Caco-2 (cell line): ENCODE data around the gene CEP20. TPM values are rescaled to one million over a fixed set of nuclear protein-coding genes. Genes with fewer than 3 reads are reported as not detected.

Experiments used
- BruUV-seq: library from RNA; stranded (reverse); fragments of 400-500 nt; replicated peaks from 2 replicates; lab custom pipeline; 2021; lab: Mats Ljungman, UMichigan
- CTCF ChIA-PET: fragments of 300-600 bp; sonication (Branson Sonifier 250); formaldehyde crosslinking; loops from one replicate; lab custom pipeline; 2022; ENCODE audit warnings: antibody characterized with exemption; lab: Charles Lee
- POLR2A ChIA-PET: fragments of 300-600 bp; sonication (Branson Sonifier 250); formaldehyde crosslinking; loops from one replicate; lab custom pipeline; 2022; ENCODE audit warnings: antibody characterized with exemption; lab: Charles Lee
- DNase-seq, 2 experiments: peaks; one replicate each; pipeline versions ENCODE4 v3.0.0 to v3.0.0-alpha.2; 2020 to 2022
- H3K27me3 ChIP-seq: replicated peaks from 2 replicates; pipeline ENCODE4 v1.6.0; 2011; ENCODE audit warnings: low read length; ENCODE audit not compliant: control insufficient read depth, insufficient read depth
- H3K36me3 ChIP-seq: 2 replicates; pipeline ENCODE4 v1.5.1; 2011; ENCODE audit warnings: low read length; ENCODE audit not compliant: control insufficient read depth, insufficient read depth
- H3K4me1 ChIP-seq: fragments of 250-450 bp; sonication (Bioruptor Pico); 2 replicates; pipeline ENCODE4 v1.5.1; 2020; ENCODE audit warnings: mild to moderate bottlenecking
- H3K4me3 ChIP-seq: 2 replicates; pipeline ENCODE4 v1.5.1; 2011; ENCODE audit warnings: low read depth, mild to moderate bottlenecking, control low read depth, low read length
- H3K9me3 ChIP-seq: fragments of 250-450 bp; sonication (Bioruptor Pico); 2 replicates; pipeline ENCODE4 v1.5.1; 2020; ENCODE audit warnings: mild to moderate bottlenecking, moderate library complexity
- H3K27ac Mint-ChIP-seq: one replicate; pipeline ENCODE4 v1.8.0; 2022; ENCODE audit warnings: mixed read lengths; ENCODE audit not compliant: unreplicated experiment
- H3K27me3 Mint-ChIP-seq: one replicate; pipeline ENCODE4 v1.8.0; 2022; ENCODE audit warnings: mixed read lengths; ENCODE audit not compliant: insufficient read depth, unreplicated experiment
- H3K36me3 Mint-ChIP-seq: one replicate; pipeline ENCODE4 v1.8.0; 2022; ENCODE audit warnings: mild to moderate bottlenecking, mixed read lengths; ENCODE audit not compliant: insufficient read depth, unreplicated experiment
- H3K4me1 Mint-ChIP-seq: one replicate; pipeline ENCODE4 v1.8.0; 2022; ENCODE audit warnings: low read depth, mixed read lengths; ENCODE audit not compliant: unreplicated experiment
- H3K4me3 Mint-ChIP-seq: one replicate; pipeline ENCODE4 v1.8.0; 2022; ENCODE audit warnings: mild to moderate bottlenecking, moderate library complexity, mixed read lengths; ENCODE audit not compliant: unreplicated experiment
- H3K9me3 Mint-ChIP-seq: one replicate; pipeline ENCODE4 v1.8.0; 2022; ENCODE audit warnings: mixed read lengths; ENCODE audit not compliant: unreplicated experiment
- CTCF ChIP-seq, 2 experiments: fragments of 200-600 bp in 1 of 2; IDR thresholded peaks; 1 replicate in 1 of 2; 2 replicates in 1 of 2; pipeline versions ENCODE4 v1.5.1 to v1.8.0; 2011 to 2022; ENCODE audit warnings: antibody characterized with exemption in 1 of 2, control low read depth in 1 of 2, inconsistent platforms in 1 of 2, low read depth in 1 of 2, low read length in 1 of 2, mild to moderate bottlenecking in 1 of 2, moderate library complexity in 1 of 2; ENCODE audit not compliant: insufficient read depth in 1 of 2, severe bottlenecking in 1 of 2, unreplicated experiment in 1 of 2
- intact Hi-C: fragments of 100-400 bp; cut with micrococcal nuclease; formaldehyde crosslinking; loops from one replicate; pipeline ENCODE4 v1.10.0; 2022; ENCODE audit not compliant: unreplicated experiment
- total RNA-seq: library from RNA; stranded (reverse); gene quantifications from 2 replicates; pipeline ENCODE4 v1.2.3, GENCODE V29; 2022

CEP20 gene
- total RNA-seq, 1 experiment from 2014 or later = 26.0 TPM

- Histone ChIP-seq H3K4me3 (no peak overlapping the region), H3K36me3 (no peaks in the 10 kb centered on the region), H3K27me3 (no peaks in the 10 kb centered on the region), H3K4me1 (peaks cover 9% of the 10 kb centered on the region), H3K9me3 (no peaks in the 10 kb centered on the region)
- H3K36me3 Mint-ChIP-seq = no peaks in the 10 kb centered on the region
- no peak for DNase-seq
- H3K4me3 Mint-ChIP-seq = no peak overlapping the region
- CTCF ChIA-PET = no interaction called here
- POLR2A ChIA-PET = no interaction called here
- H3K9me3 Mint-ChIP-seq = no peaks in the 10 kb centered on the region
- no peak for TF ChIP-seq CTCF (IDR thresholded peaks at IDR 0.05; ENCODE audit: insufficient read depth in 1 of 2, low read depth in 1 of 2, low read length in 1 of 2, severe bottlenecking in 1 of 2, unreplicated experiment in 1 of 2)
- BruUV-seq = no TSS peak
- H3K4me1 Mint-ChIP-seq = no peaks in the 10 kb centered on the region
- intact Hi-C loops = no loop called here
- no peak overlapping the region for H3K27ac Mint-ChIP-seq
- H3K27me3 Mint-ChIP-seq = no peaks in the 10 kb centered on the region
Measured at GRCh38 chr16:15897121-15897780, 8.8 kb upstream of the CEP20 start.

GRCh38 chr16:15894571-15895374, 6.4 kb upstream of the CEP20 start:
- no peaks in the 10 kb centered on the region for H3K9me3 Mint-ChIP-seq
- POLR2A ChIA-PET = no interaction called here
- Histone ChIP-seq H3K36me3 (no peaks in the 10 kb centered on the region), H3K4me1 (peaks cover 6% of the 10 kb centered on the region), H3K9me3 (no peaks in the 10 kb centered on the region), H3K4me3 (no peak overlapping the region), H3K27me3 (no peaks in the 10 kb centered on the region)
- BruUV-seq = no TSS peak
- DNase-seq = no peak
- CTCF ChIA-PET = interaction anchor here (0.6 kb wide), 1 partner anchor 47 kb away, joined by 3 read pairs; no protein-coding TSS in a partner anchor
- intact Hi-C loops = no loop called here
- no peak overlapping the region for H3K27ac Mint-ChIP-seq
- no peak for TF ChIP-seq CTCF (IDR thresholded peaks at IDR 0.05; ENCODE audit: insufficient read depth in 1 of 2, low read depth in 1 of 2, low read length in 1 of 2, severe bottlenecking in 1 of 2, unreplicated experiment in 1 of 2)
- H3K4me1 Mint-ChIP-seq = no peaks in the 10 kb centered on the region
- H3K27me3 Mint-ChIP-seq = no peaks in the 10 kb centered on the region
- no peaks in the 10 kb centered on the region for H3K36me3 Mint-ChIP-seq
- H3K4me3 Mint-ChIP-seq = no peak overlapping the region

GRCh38 chr16:15891508-15891907, 3.1 kb upstream of the CEP20 start:
- POLR2A ChIA-PET = no interaction called here
- no peak overlapping the region for H3K27ac Mint-ChIP-seq
- BruUV-seq = no TSS peak
- no peak overlapping the region for H3K4me3 Mint-ChIP-seq
- no peak for DNase-seq
- CTCF ChIA-PET = no interaction called here
- peaks cover 6% of the 10 kb centered on the region for H3K4me1 Mint-ChIP-seq
- TF ChIP-seq CTCF (IDR thresholded peaks at IDR 0.05; ENCODE audit: insufficient read depth in 1 of 2, low read depth in 1 of 2, low read length in 1 of 2, severe bottlenecking in 1 of 2, unreplicated experiment in 1 of 2) = no peak
- H3K4me3 ChIP-seq = no peak overlapping the region
- intact Hi-C loops = no loop called here
- H3K27me3 Mint-ChIP-seq = no peaks in the 10 kb centered on the region
- no peaks in the 10 kb centered on the region for H3K27me3 ChIP-seq
- peaks cover 4% of the 10 kb centered on the region; the same call in 1 of the 2 replicates for H3K4me1 ChIP-seq
- peaks cover 12% of the 10 kb centered on the region for H3K36me3 Mint-ChIP-seq
- no peaks in the 10 kb centered on the region for H3K9me3 ChIP-seq
- no peaks in the 10 kb centered on the region for H3K9me3 Mint-ChIP-seq
- H3K36me3 ChIP-seq = no peaks in the 10 kb centered on the region
